NAMALWA (cell line): Measurements from ENCODE around the gene ZNF784.

ENCODE experiments used
- DNase-seq: peaks from one replicate; pipeline ENCODE4 v3.0.0-alpha.2; 2015; ENCODE audit warnings: low spot score

ZNF784 gene

GRCh38 chr19:55656552-55656951 is 32.2 kb upstream of the ZNF784 start:
- DNase-seq, result peak; percentile 48

GRCh38 chr19:55655648-55656040 is 31.3 kb upstream of the ZNF784 start:
- no peak for DNase-seq

- DNase-seq, result peak; percentile 92
These were observed 30.7 kb upstream of the ZNF784 start, which contains the start of gene U2AF2 for GRCh38 chr19:55654868-55655647. Gene U2AF2 (plus strand): TSS chr19:55655035. CDS start chr19:55655105, 70 bp downstream.

- peak; percentile 100 for DNase-seq
These were observed 30.0 kb upstream of the ZNF784 start for GRCh38 chr19:55654323-55654867.

GRCh38 chr19:55653651-55654322 is 29.4 kb upstream of the ZNF784 start:
- DNase-seq, result peak; percentile 99

GRCh38 chr19:55652311-55653128 is 28.2 kb upstream of the ZNF784 start:
- no peak for DNase-seq

GRCh38 chr19:55651236-55651635 is 26.9 kb upstream of the ZNF784 start:
- DNase-seq, result no peak

GRCh38 chr19:55650602-55651230 is 26.4 kb upstream of the ZNF784 start:
- no peak for DNase-seq

GRCh38 chr19:55650126-55650557 is 25.8 kb upstream of the ZNF784 start:
- no peak for DNase-seq

- DNase-seq, result no peak
These were observed 25.1 kb upstream of the ZNF784 start for GRCh38 chr19:55649268-55650125.

- DNase-seq, result no peak
These were observed 24.4 kb upstream of the ZNF784 start for GRCh38 chr19:55648585-55649267.

GRCh38 chr19:55647732-55648584 is 23.6 kb upstream of the ZNF784 start, which contains the start of gene CCDC106:
Gene CCDC106 (plus strand): TSS chr19:55648212. CDS start chr19:55649047, 835 bp downstream.
- DNase-seq, result peak; percentile 71

- peak; percentile 88 for DNase-seq
These were observed 22.7 kb upstream of the ZNF784 start for GRCh38 chr19:55646889-55647731.

GRCh38 chr19:55645512-55645881 is 21.1 kb upstream of the ZNF784 start:
- DNase-seq, result no peak

- DNase-seq, result no peak
These were observed 20.6 kb upstream of the ZNF784 start for GRCh38 chr19:55644842-55645511.

- DNase-seq, result no peak
These were observed 19.9 kb upstream of the ZNF784 start for GRCh38 chr19:55644191-55644833.

- DNase-seq, result no peak
These were observed 19.5 kb upstream of the ZNF784 start for GRCh38 chr19:55643887-55644176.
